H9 (cell line): Measurements from ENCODE around the gene CCDC86. TPM values are rescaled to one million over a fixed set of nuclear protein-coding genes. Genes with fewer than 3 reads are reported as not detected.

Experiments used
- DNase-seq: peaks from one replicate; pipeline ENCODE4 v3.0.0-alpha.2; 2017
- H2AFZ ChIP-seq: one replicate; pipeline ENCODE4 v1.6.1; 2013; ENCODE audit warnings: mild to moderate bottlenecking, low read length, control low read depth, moderate library complexity
- H2AK5ac ChIP-seq: 2 replicates; pipeline ENCODE4 v1.6.1; 2013; ENCODE audit warnings: low read length, control low read depth, mixed read lengths; ENCODE audit not compliant: insufficient read length
- H2BK120ac ChIP-seq: one replicate; pipeline ENCODE4 v1.6.1; 2013; ENCODE audit warnings: low read depth, mild to moderate bottlenecking, low read length, control low read depth, inconsistent platforms; ENCODE audit not compliant: poor library complexity, severe bottlenecking
- H2BK12ac ChIP-seq: 2 replicates; pipeline ENCODE4 v1.6.1; 2013; ENCODE audit warnings: low read length, control low read depth, mixed read lengths, low read depth; ENCODE audit not compliant: insufficient read length
- H2BK15ac ChIP-seq: 2 replicates; pipeline ENCODE4 v1.6.1; 2013; ENCODE audit warnings: low read depth, low read length, control low read depth
- H2BK20ac ChIP-seq: one replicate; pipeline ENCODE4 v1.6.1; 2013; ENCODE audit warnings: low read depth, mild to moderate bottlenecking, low read length, control low read depth, inconsistent platforms; ENCODE audit not compliant: poor library complexity, severe bottlenecking
- H2BK5ac ChIP-seq: 2 replicates; pipeline ENCODE4 v1.6.1; 2013; ENCODE audit warnings: low read length, control low read depth, mixed read lengths; ENCODE audit not compliant: insufficient read length
- H3K14ac ChIP-seq: 2 replicates; pipeline ENCODE4 v1.6.1; 2013; ENCODE audit warnings: low read length, control low read depth; ENCODE audit not compliant: insufficient read depth
- H3K18ac ChIP-seq: 2 replicates; pipeline ENCODE4 v1.6.1; 2013; ENCODE audit warnings: low read depth, mild to moderate bottlenecking, mixed read lengths, low read length, control low read depth; ENCODE audit not compliant: insufficient read length
- H3K23ac ChIP-seq: 2 replicates; pipeline ENCODE4 v1.6.1; 2013; ENCODE audit warnings: low read length, control low read depth, mixed read lengths, low read depth; ENCODE audit not compliant: insufficient read length
- H3K23me2 ChIP-seq: 2 replicates; pipeline ENCODE4 v1.6.1; 2013; ENCODE audit warnings: low read depth, mild to moderate bottlenecking, mixed read lengths, low read length, control low read depth; ENCODE audit not compliant: insufficient read length, poor library complexity, severe bottlenecking
- H3K27ac ChIP-seq: 2 replicates; pipeline ENCODE4 v1.5.1; 2013; ENCODE audit warnings: low read length, control low read depth, mixed read lengths, low read depth; ENCODE audit not compliant: insufficient read length
- H3K27me3 ChIP-seq: 2 replicates; pipeline ENCODE4 v1.6.1; 2013; ENCODE audit warnings: low read length, control low read depth, inconsistent platforms; ENCODE audit not compliant: insufficient read depth
- H3K4ac ChIP-seq: 2 replicates; pipeline ENCODE4 v1.6.1; 2013; ENCODE audit warnings: low read depth, mild to moderate bottlenecking, control low read depth, inconsistent platforms, low read length, moderate library complexity
- H3K4me1 ChIP-seq: 2 replicates; pipeline ENCODE4 v1.6.1; 2013; ENCODE audit warnings: low read length, control low read depth, inconsistent platforms; ENCODE audit not compliant: insufficient read depth
- H3K4me2 ChIP-seq: 2 replicates; pipeline ENCODE4 v1.6.1; 2013; ENCODE audit warnings: low read length, control low read depth, mixed read lengths; ENCODE audit not compliant: insufficient read length, insufficient read depth
- H3K56ac ChIP-seq: 2 replicates; pipeline ENCODE4 v1.6.1; 2013; ENCODE audit warnings: low read depth, mild to moderate bottlenecking, mixed read lengths, low read length, control low read depth; ENCODE audit not compliant: insufficient read length
- H3K79me1 ChIP-seq: 2 replicates; pipeline ENCODE4 v1.6.1; 2013; ENCODE audit warnings: low read depth, mild to moderate bottlenecking, moderate library complexity, low read length, control low read depth, inconsistent platforms; ENCODE audit not compliant: insufficient read depth, poor library complexity, severe bottlenecking
- H3K79me2 ChIP-seq: 2 replicates; pipeline ENCODE4 v1.6.1; 2013; ENCODE audit warnings: low read length, control low read depth, inconsistent platforms; ENCODE audit not compliant: insufficient read depth
- H3K9ac ChIP-seq: 2 replicates; pipeline ENCODE4 v1.6.1; 2013; ENCODE audit warnings: low read length, control low read depth, mixed read lengths; ENCODE audit not compliant: insufficient read length; ENCODE audit errors: extremely low read depth
- H3K9me3 ChIP-seq: one replicate; pipeline ENCODE4 v1.6.1; 2013; ENCODE audit warnings: low read depth, low read length, inconsistent platforms; ENCODE audit not compliant: control insufficient read depth
- H3T11ph ChIP-seq: one replicate; pipeline ENCODE4 v1.6.1; 2013; ENCODE audit warnings: mild to moderate bottlenecking, low read length, control low read depth, inconsistent platforms
- H4K20me1 ChIP-seq: one replicate; pipeline ENCODE4 v1.6.1; 2013; ENCODE audit not compliant: control insufficient read depth, insufficient read length, insufficient read depth
- H4K5ac ChIP-seq: 2 replicates; pipeline ENCODE4 v1.6.1; 2013; ENCODE audit warnings: low read depth, mild to moderate bottlenecking, mixed read lengths, low read length, control low read depth; ENCODE audit not compliant: insufficient read length
- H4K8ac ChIP-seq: replicated peaks from 2 replicates; pipeline ENCODE4 v1.6.1; 2013; ENCODE audit warnings: low read length, control low read depth, mixed read lengths, low read depth; ENCODE audit not compliant: insufficient read length
- H4K91ac ChIP-seq: 2 replicates; pipeline ENCODE4 v1.6.1; 2013; ENCODE audit warnings: low read depth, mild to moderate bottlenecking, moderate library complexity, mixed read lengths, low read length, control low read depth; ENCODE audit not compliant: insufficient read length
- H3K27ac Mint-ChIP-seq, 3 experiments: 2 replicates in 2 of 3; 3 replicates in 1 of 3; pipeline ENCODE4 v1.8.0; 2020 to 2021; ENCODE audit warnings: mixed read lengths in 3 of 3, mild to moderate bottlenecking in 1 of 3, moderate library complexity in 1 of 3
- H3K27me3 Mint-ChIP-seq: 2 replicates; pipeline ENCODE4 v1.8.0; 2021; ENCODE audit warnings: low read depth, mild to moderate bottlenecking, moderate library complexity, mixed read lengths
- H3K36me3 Mint-ChIP-seq, 3 experiments: 2 replicates in 2 of 3; 3 replicates in 1 of 3; pipeline ENCODE4 v1.8.0; 2020 to 2021; ENCODE audit warnings: low read depth in 3 of 3, mixed read lengths in 3 of 3; ENCODE audit not compliant: insufficient read depth in 1 of 3
- H3K4me1 Mint-ChIP-seq, 2 experiments: 2 replicates each; pipeline ENCODE4 v1.8.0; 2020; ENCODE audit warnings: mixed read lengths in 2 of 2
- H3K4me3 Mint-ChIP-seq, 2 experiments: 2 replicates in 1 of 2; 3 replicates in 1 of 2; pipeline ENCODE4 v1.8.0; 2020 to 2021; ENCODE audit warnings: mild to moderate bottlenecking in 2 of 2, mixed read lengths in 2 of 2, moderate library complexity in 1 of 2
- H3K9me3 Mint-ChIP-seq, 2 experiments: 2 replicates in 1 of 2; 3 replicates in 1 of 2; pipeline ENCODE4 v1.8.0; 2020; ENCODE audit warnings: mild to moderate bottlenecking in 2 of 2, mixed read lengths in 2 of 2, moderate library complexity in 1 of 2
- CTCF ChIP-seq: fragments of 200-600 bp; sonication (generic); conservative IDR thresholded peaks from 3 replicates; pipeline ENCODE4 v1.8.0; 2021; ENCODE audit warnings: antibody characterized with exemption, mild to moderate bottlenecking
- WGBS: extraction: QIAGEN DNeasy Blood & Tissue Kit; methylation state at CpG from one replicate; pipeline ENCODE4 v1.1.7; 2013; ENCODE audit warnings: missing lambda C conversion rate, low lambda C conversion rate, mixed read lengths; ENCODE audit not compliant: insufficient read length; ENCODE audit errors: extremely low coverage; 5-methylcytosine and 5-hydroxymethylcytosine counted together
- total RNA-seq: library from RNA; stranded (reverse); gene quantifications from 2 replicates; pipeline ENCODE4 v1.2.1, GENCODE V29; 2021

CCDC86 gene
- total RNA-seq, 1 experiment from 2014 or later = 82.3 TPM

DNA sequence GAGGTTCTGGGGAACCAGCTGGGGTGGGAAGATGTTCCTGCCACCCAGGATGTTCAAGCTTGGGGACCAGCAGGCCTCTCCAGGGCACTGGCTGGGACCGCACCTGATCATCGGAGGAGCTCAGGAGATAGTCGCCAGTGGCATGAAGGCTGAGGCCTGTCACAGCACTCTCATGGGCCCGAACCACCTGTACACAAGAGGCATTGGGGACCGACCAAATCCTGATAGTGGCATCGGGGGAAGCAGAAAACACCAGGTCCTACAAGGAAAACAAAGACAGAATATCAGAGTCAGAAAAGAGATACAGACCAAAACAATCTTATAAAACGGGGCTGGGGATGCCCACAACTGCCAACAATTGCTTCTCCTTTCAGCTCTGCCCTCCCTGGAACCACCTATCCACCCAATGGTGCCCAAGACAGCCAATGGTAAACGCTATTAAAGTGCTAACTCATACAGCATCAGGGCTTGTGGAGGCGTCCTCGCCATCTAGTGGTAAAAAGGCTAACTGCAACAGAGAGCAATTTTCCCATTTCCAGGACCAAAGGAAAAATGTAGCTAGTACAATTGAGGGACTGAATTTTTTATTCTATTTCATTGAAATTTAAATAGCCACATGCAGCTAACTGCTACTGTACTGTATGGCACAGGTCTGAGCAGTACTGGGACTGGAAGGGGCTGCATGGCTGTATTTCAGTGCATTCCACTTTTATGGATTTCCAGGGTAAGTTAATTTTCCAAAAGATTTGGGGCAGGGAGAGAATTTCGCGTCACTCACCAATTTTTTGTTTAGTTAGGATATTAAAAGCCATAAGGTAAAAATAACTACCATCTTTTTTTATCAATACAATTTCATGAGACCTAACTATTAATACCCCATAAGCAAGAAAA lies 57.4 kb downstream of the CCDC86 start:
- Mint-ChIP-seq H3K9me3 (no peaks in the 10 kb centered on the region), H3K27me3 (no peaks in the 10 kb centered on the region), H3K36me3 (peaks cover 49 to 91% (median 77%) of the 10 kb centered on the region in 3 experiments; a peak in 6 of 7 replicates), H3K4me1 (peaks cover 0 to 4% of the 10 kb centered on the region in 2 experiments; a peak in 2 of 4 replicates), H3K27ac (peak overlapping the region in 2 of 3 experiments; percentile 52 to 87; a peak in 4 of 7 replicates), H3K4me3 (no peak overlapping the region; a peak in 1 of 5 replicates)
- Histone ChIP-seq H4K5ac (no peak overlapping the region), H4K91ac (no peak overlapping the region), H3K27ac (no peak overlapping the region), H3K4ac (no peak overlapping the region), H3K23me2 (no peaks in the 10 kb centered on the region), H3K79me1 (peaks cover under 1% of the 10 kb centered on the region), H2AFZ (no peak overlapping the region), H3T11ph (no peak overlapping the region), H3K79me2 (peaks cover 5% of the 10 kb centered on the region; the same call in 1 of the 2 replicates), H2BK5ac (no peak overlapping the region), H2BK12ac (peak overlapping the region; percentile 21), H3K23ac (no peak overlapping the region), H2BK15ac (no peak overlapping the region), H3K14ac (no peak overlapping the region), H3K4me2 (no peak overlapping the region), H2BK20ac (no peak overlapping the region), H2AK5ac (no peak overlapping the region), H2BK120ac (no peak overlapping the region), H3K9ac (no peak overlapping the region), H4K8ac (no peak overlapping the region), H3K18ac (no peak overlapping the region), H3K9me3 (no peaks in the 10 kb centered on the region), H3K4me1 (no peaks in the 10 kb centered on the region), H3K27me3 (no peaks in the 10 kb centered on the region), H4K20me1 (peaks cover 2% of the 10 kb centered on the region), H3K56ac (no peak overlapping the region)
- peak; percentile 92 for TF ChIP-seq CTCF
- DNase-seq = peak; percentile 49
- WGBS = no CpG with 5 or more reads among the region's 12 CpGs
